HuH-7 (cell line): ENCODE measurements around the gene PRKAR2B.
"Not testable (repeated sequence)": the region's sequence is repeated elsewhere in the genome, so short reads cannot be mapped to it uniquely, and the experiment has no call there.

ENCODE experiments used
- DNase-seq: peaks from one replicate; pipeline ENCODE4 v3.0.0; 2011; ENCODE audit warnings: low spot score

PRKAR2B gene

GRCh38 chr7:107078517-107078966 is 34.0 kb downstream of the PRKAR2B start:
- no peak for DNase-seq

GRCh38 chr7:107079212-107079940 is 34.9 kb downstream of the PRKAR2B start:
- DNase-seq = no peak

GRCh38 chr7:107080099-107080505 is 35.6 kb downstream of the PRKAR2B start:
- DNase-seq = no peak

GRCh38 chr7:107080533-107080932 is 36.0 kb downstream of the PRKAR2B start:
- DNase-seq = no peak

- DNase-seq = no peak
Observed at GRCh38 chr7:107085180-107085579, 40.7 kb downstream of the PRKAR2B start.

- no peak for DNase-seq
Observed at GRCh38 chr7:107089627-107090026, 45.1 kb downstream of the PRKAR2B start.

DNA sequence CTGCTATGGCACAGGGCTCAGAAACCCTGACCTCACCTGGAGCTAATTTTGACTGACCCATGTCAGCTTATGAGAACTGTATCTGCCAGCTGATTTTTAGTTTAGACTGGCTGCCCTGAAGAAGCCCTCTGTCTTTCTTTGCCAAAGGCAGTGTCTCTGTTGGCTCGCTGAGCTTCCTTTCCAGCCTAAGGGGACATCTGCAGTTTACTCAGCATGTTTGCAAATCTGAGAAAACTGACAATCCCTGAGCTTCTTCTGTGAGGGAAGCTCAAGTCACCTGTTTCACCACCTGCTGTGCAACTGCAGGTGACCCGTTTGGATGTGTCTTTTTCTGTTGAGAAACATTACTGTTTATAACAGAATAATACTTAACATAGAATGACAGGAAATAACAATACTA is 46.0 kb downstream of the PRKAR2B start:
- no peak for DNase-seq

DNA sequence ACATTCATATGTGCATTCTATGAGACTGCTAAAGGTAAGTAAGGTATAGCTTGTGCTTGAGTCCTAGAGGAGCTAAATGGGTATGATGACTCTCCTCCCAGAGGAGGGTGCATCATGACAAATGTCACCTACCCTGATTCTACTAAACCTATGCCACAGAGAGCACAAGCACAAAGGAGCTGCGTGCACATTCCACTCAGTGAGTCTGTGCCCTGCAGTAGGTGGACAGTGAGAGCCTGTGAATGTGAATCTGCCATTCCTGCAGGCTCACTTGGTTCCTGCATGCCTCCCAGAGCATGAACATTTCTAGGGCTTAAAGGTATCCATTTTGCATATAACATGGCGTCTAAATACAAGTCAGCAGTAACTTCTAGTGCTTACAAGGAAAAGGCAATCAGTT is 46.8 kb downstream of the PRKAR2B start:
- no peak for DNase-seq

GRCh38 chr7:107093671-107094070 is 49.2 kb downstream of the PRKAR2B start:
- not testable (repeated sequence) for DNase-seq

GRCh38 chr7:107099154-107099553 is 54.6 kb downstream of the PRKAR2B start:
- not testable (repeated sequence) for DNase-seq

DNA sequence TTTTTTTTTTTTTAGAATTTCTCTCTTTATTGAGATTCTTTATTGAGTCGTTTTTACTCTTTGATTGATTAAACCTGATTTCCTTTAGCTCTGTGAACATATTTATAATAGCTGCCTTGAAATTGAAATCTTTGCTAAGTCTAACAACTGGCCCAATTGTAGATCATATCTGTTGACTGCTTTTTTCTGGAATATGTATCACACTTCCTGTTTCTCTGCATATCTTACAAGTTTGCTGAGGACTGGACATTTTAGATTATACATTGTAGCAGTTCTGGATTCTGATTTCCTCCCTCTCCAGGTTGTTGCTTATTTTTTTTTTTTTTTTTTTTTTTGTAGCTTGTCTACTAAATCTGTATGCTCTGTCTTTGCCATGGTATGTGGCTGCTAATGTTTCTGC is 56.3 kb downstream of the PRKAR2B start:
- DNase-seq = no peak

DNA sequence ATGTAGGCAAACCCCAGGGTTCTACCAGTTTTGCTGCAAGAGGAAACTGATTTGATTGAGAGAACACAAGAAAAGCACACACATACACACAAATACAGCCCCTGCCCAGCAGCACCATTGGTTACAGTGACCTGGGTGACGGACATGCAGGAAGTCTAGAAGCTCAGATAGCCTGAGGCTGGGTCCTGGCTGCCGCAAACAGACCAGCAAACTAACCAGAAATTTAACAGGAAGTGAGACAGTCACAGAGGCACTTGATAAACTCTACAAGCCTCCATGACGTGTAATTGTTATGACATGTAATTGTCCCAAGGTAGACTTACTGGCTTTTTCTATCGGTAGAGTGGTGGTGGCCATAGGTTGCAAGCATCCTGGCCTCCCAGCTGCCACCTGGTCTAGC is 58.9 kb downstream of the PRKAR2B start:
- no peak for DNase-seq

- no peak for DNase-seq
Observed at GRCh38 chr7:107104801-107105200, 60.3 kb downstream of the PRKAR2B start.

DNA sequence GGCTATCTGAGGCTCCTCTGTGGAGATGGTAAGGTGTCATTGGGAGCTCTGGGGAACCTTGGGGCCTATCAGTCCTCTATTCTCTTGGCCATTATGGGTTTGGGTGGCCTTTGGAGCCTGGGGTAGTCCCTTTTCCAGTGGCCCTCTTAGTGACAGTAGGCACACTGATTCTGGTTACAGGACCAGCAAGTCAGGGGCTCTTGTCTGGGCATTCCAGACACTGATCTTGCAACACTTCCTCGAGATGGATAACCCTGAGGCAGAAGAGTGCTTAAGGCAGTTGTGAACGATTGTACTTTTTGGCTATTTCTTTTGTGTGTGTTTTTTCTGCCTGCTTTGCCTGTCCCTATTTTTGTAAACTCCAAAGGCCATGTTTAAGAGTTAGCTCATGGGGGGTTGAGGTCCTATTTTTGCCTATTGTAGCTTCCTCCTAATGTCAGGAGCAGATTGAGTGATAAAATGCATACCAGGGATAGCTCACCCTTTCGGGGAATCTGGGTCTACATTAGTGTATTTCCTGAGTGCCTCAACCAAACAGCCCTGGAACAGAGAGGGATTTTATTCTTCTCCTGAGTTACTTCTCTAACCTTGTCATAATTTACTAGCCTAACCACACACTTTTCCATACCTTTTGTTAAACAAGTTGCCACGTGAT is 61.2 kb downstream of the PRKAR2B start:
- DNase-seq = no peak

DNA sequence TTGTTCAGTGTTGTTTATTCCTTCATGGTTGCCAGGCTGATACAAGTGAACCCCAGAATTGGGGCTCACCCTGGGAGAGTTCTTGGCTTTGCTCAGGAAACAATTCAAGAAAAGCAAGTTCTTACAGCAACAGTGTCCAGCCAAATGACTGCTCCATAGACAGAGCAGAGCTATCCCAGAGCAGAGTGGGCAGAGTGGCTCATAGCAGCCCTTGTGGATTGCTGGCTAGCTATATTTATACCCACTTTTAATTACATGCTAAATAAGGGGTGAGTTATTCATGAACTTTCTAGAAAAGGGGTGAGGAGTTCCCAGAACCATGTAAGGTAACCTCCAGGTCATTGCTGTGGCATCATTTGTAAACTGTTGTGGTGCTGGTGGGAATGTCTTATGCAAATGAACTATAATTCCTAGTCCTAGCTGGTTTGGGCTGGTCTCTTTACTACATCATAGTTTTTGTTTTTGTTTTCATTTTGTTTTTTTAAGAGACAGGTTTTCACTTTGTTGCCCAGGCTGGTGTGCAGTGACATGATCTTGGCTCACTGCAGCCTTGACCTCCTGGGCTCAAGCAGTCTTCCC is 64.4 kb downstream of the PRKAR2B start:
- no peak for DNase-seq

- no peak for DNase-seq
Observed at GRCh38 chr7:107109955-107110354, 65.5 kb downstream of the PRKAR2B start.

- DNase-seq = no peak
Observed at GRCh38 chr7:107111196-107111595, 66.7 kb downstream of the PRKAR2B start.

DNA sequence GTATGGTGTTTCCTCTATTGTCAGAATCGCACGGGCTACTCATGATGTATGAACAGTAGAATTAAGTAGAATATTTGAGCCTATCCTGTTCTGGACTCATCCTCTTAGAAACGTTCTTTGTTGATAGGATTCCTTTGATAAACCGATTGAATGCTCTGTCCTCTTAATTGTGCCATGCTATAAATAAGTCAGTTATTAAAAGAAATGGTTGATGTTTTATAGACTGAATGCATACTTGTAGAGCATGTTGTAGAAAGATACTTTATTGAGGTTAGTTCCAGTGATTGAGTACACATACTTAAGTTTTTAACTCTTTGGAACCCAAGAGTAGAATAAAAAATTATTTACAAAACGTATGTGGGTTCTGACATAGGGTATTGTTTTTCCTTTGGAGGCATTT is 69.4 kb downstream of the PRKAR2B start:
- no peak for DNase-seq

- DNase-seq = no peak
Observed at GRCh38 chr7:107115114-107115513, 70.6 kb downstream of the PRKAR2B start.

DNA sequence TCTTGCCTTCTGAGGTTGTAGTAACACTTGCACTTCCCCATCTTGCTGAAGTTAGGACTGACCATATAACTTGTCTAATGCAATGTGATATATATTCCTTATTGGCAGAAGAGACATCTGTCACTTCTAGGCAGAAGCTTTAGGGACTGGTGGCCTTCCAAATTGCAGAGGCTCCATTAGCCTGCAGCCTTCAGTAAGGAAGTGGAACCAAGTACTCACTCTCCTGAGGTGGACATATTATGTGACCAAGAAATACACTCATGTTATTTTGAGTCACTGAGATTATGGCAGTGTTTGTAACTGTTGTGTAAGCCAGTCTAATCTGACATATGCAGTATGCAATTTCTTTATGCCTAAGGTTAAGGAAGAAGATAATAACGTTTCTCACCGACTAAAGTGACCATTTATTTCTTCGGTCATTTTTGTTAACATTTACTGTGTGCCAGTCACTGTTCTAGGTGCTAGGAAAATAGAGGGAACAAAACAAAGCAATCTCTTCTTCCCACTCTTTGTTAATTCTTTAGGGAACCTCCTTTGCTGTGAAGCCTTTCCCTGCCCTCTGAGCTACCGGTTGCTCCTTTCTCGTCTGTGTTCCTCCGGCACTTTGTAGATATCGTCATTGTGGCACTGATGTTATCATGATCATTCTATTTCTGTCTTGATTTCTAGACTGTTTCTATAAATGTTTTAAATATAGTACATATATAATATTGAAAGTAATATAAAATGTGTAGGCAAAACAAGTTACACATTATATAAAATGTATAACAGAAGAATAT is 71.4 kb downstream of the PRKAR2B start:
- no peak for DNase-seq

DNA sequence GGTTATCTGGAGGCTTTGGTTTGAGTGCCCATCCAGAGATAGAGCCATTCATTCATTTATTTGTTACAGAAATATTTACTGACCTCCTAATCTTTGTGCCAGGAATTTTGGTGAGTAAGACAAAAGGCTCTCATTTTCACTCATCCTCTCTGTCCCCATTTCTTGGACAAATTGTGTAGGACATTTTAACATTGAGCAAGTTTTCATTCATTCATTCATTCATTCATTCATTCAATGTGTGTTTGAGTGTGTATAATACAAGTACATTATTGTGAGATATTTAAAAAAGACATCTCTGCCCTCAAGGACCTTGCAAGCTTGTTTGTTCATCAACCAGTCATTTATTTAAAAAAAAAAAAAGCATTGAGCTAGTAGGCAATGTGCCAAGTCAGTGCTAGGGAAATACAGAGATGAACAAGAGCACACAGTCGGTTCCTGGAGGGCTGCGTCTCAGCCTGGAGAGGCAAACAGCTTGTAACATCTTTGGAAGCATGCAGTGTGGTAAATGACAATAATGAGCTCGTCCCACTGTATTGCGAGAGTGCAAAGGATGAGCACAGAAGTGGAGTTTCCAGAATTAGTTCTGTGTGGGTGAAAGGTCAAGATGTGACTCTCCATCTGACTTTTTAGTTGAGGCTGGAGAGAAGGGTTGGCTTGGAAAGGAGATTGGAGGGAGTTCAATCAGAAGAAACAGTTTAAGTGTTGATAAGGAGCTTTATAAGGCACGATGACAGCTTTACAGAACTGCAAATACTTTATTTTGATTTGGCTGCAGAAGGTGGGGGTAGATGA is 73.8 kb downstream of the PRKAR2B start:
- no peak for DNase-seq
